ENCODE results near the gene TRAPPC11.

TRAPPC11 gene

DNA sequence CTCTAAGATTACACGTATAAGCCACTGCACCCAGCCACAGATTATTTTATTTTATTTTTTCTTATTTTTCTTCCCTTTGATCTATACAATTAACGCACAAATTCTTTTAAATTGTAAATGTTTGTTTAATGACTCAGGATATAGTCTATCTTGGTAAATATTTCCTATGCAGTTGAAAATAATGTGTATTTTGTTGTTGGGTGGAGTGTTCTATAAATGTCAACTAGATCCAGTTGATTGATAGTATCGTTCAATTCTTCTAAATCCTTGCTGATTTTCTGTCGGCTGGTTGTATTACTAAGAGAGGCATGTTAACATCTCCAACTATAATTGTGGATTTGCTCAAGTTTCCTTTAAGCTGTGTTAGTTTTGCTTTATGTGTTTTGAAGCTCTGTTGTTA lies 92.0 kb downstream of the TRAPPC11 start:
- no peak for TF ChIP-seq MYC (IDR thresholded peaks at IDR 0.05; ENCODE audit: low read depth, low read length)
- TF ChIP-seq, protein P1, sequence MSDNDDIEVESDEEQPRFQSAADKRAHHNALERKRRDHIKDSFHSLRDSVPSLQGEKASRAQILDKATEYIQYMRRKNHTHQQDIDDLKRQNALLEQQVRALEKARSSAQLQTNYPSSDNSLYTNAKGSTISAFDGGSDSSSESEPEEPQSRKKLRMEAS (IDR thresholded peaks at IDR 0.05; ENCODE audit: low read depth, low read length) = no peak
- no peak for TF ChIP-seq POLR2A (IDR thresholded peaks at IDR 0.05; ENCODE audit: extremely low read depth, insufficient read length)
- TF ChIP-seq, protein P2, sequence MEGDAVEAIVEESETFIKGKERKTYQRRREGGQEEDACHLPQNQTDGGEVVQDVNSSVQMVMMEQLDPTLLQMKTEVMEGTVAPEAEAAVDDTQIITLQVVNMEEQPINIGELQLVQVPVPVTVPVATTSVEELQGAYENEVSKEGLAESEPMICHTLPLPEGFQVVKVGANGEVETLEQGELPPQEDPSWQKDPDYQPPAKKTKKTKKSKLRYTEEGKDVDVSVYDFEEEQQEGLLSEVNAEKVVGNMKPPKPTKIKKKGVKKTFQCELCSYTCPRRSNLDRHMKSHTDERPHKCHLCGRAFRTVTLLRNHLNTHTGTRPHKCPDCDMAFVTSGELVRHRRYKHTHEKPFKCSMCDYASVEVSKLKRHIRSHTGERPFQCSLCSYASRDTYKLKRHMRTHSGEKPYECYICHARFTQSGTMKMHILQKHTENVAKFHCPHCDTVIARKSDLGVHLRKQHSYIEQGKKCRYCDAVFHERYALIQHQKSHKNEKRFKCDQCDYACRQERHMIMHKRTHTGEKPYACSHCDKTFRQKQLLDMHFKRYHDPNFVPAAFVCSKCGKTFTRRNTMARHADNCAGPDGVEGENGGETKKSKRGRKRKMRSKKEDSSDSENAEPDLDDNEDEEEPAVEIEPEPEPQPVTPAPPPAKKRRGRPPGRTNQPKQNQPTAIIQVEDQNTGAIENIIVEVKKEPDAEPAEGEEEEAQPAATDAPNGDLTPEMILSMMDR (IDR thresholded peaks at IDR 0.05; ENCODE audit: low read depth, low read length) = no peak
- no peak overlapping the region for H3K4me3 ChIP-seq (ENCODE audit: low read depth, low read length)

DNA sequence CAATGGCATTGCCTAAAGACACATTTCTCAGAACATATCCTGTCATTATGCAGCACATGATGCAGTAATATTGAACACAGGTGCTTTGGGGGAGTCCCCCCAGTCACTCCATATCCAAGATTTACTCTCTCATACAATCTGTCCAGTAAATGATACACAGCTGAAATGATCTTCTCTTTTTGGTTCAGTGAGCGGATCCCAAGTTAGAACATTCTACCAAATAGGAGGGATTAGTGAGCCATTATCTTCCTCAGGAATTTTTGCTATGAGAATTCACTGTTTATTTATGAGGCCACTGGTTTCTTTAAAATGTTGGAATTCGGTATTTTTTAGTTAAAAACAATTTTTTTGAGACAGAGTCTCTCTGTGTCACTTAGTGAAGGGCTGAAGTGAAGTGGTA lies 96.5 kb downstream of the TRAPPC11 start:
- H3K4me3 ChIP-seq (ENCODE audit: low read depth, low read length) = no peak overlapping the region
- DNase-seq (ENCODE audit: low read depth) = no peak
- TF ChIP-seq MYC (IDR thresholded peaks at IDR 0.05; ENCODE audit: low read depth, low read length) = no peak

More for the DNA sequence above, 92.0 kb downstream of the TRAPPC11 start:
- DNase-seq (ENCODE audit: low read depth) = no peak

DNA sequence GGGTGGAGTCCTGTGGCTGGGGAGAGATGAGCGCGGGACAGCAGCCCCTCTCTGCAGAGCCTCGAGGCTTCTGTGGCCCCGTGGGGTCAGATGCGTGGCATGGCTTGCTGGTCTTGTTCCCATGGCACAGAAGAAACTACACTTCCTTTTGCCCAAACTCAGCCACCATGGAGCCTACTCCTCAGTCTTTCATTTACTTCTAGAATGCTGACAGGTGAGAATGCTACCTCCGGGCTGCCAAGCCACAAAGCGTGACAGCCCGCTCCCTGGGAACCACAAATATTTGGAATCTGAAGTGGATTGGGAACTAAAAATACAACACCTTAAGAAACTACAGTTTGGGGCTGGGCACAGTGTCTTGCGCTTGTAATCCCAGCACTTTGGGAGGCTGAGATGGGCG lies 98.0 kb downstream of the TRAPPC11 start:
- no peak overlapping the region for H3K4me3 ChIP-seq (ENCODE audit: low read depth, low read length)
- TF ChIP-seq, protein P1 (IDR thresholded peaks at IDR 0.05; ENCODE audit: low read depth, low read length) = no peak
- TF ChIP-seq, protein P2 (IDR thresholded peaks at IDR 0.05; ENCODE audit: low read depth, low read length) = no peak
- DNase-seq (ENCODE audit: low read depth) = no peak

DNA sequence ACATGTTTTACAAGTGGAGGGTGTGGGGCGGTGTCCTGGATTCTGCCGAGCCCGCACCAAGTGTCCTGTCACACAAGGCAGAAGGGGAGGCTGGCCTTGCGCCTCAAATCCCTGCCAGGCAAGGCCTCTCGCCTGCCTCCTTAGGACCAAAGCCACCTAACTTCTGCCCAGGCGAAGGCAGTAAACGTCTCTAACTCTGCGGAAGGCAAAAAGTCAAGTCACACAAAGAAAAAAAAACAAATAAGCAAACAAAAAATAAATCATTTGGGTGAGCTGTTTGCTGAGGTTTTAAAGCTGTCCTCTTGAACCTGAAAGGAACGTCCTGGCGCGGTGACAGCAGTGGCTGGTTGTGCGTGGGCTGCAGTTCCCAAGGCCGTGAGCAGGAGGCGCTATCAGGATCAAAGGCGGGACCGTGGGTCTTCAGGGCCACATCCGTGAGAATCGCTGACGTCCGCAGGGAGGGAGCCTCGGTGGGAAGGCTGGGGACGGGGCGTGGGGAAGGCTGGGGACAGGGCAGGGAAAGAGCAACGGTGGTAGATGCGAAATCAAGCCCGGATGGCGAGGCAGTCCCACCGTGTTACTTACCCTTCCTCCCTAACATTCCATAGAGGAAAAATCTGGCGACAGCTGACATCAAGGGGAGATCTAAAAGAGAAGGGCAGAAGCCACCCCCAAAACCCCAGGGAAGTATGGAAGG lies 99.1 kb downstream of the TRAPPC11 start:
- no peak for DNase-seq (ENCODE audit: low read depth)
- H3K4me3 ChIP-seq (ENCODE audit: low read depth, low read length) = no peak overlapping the region
- TF ChIP-seq, protein P1 (IDR thresholded peaks at IDR 0.05; ENCODE audit: low read depth, low read length) = no peak
- TF ChIP-seq, protein P2 (IDR thresholded peaks at IDR 0.05; ENCODE audit: low read depth, low read length) = no peak
- no peak for TF ChIP-seq MYC (IDR thresholded peaks at IDR 0.05; ENCODE audit: low read depth, low read length)
- TF ChIP-seq POLR2A (IDR thresholded peaks at IDR 0.05; ENCODE audit: extremely low read depth, insufficient read length) = no peak

DNA sequence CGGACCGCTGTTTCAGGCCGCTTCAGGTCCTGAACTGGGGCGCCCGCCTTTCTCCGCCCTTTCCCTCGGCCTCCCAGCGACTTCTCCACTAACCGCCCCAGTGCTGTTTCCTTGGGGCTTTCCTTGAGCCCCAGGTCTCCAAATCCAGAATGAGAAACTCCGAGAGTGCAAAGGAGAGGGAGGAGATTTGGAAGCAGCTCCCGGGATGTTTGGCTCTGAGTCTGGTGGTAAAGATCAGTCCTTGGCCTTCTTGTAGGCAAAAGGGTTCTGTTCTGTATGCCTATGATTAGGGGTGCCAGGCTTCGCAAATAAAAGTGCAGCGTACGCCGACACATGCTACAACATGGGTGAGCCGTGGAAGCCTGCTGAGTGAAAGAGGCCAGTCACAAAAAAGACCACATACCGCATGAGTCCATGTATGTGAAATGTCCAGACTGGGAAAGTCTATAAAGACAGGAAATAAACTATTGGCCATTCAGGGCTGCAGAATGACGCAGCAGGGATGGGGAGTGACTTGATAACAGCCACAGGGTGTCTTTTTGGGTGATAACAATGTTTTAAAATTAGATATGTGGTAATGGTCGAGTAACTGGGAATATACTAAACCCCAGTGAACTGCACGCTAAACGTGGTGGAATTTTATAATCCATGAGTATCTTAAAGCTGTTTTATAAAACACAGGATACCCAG lies 99.8 kb downstream of the TRAPPC11 start:
- DNase-seq (ENCODE audit: low read depth) = no peak
- H3K4me3 ChIP-seq (ENCODE audit: low read depth, low read length) = no peak overlapping the region
- TF ChIP-seq, protein P1 (IDR thresholded peaks at IDR 0.05; ENCODE audit: low read depth, low read length) = no peak
- no peak for TF ChIP-seq POLR2A (IDR thresholded peaks at IDR 0.05; ENCODE audit: extremely low read depth, insufficient read length)
- TF ChIP-seq, protein P2 (IDR thresholded peaks at IDR 0.05; ENCODE audit: low read depth, low read length) = no peak
- no peak for TF ChIP-seq MYC (IDR thresholded peaks at IDR 0.05; ENCODE audit: low read depth, low read length)

DNA sequence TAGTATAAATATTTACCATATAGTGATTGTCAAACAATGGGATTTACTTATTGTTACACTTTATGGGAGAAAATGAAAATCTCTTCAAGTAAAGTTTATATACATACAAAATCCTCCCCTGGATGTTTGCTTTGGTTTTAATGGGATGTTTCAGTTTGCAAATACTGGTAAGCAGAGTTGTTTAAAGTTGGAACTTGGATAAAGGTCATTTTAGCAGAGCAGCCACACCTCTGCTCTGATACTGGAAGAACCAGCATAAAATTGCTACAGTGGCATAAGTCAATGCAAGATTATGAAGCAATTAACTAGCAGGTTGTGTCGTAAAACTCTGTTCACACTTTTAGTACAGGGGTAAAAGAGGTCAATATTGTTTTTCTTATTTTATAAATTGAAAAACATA lies 101.2 kb downstream of the TRAPPC11 start:
- DNase-seq (ENCODE audit: low read depth) = no peak
- no peak overlapping the region for H3K4me3 ChIP-seq (ENCODE audit: low read depth, low read length)
- TF ChIP-seq, protein P1 (IDR thresholded peaks at IDR 0.05; ENCODE audit: low read depth, low read length) = no peak
- TF ChIP-seq, protein P2 (IDR thresholded peaks at IDR 0.05; ENCODE audit: low read depth, low read length) = no peak
- no peak for TF ChIP-seq MYC (IDR thresholded peaks at IDR 0.05; ENCODE audit: low read depth, low read length)
- TF ChIP-seq POLR2A (IDR thresholded peaks at IDR 0.05; ENCODE audit: extremely low read depth, insufficient read length) = no peak
